GM21786 (cell line): ENCODE results near the gene PMVK.

Source experiments
- ATAC-seq: cut with Tn5 transposase; IDR thresholded peaks from one replicate; pipeline ENCODE4 v1.9.1; 2021; ENCODE audit not compliant: unreplicated experiment

PMVK gene

DNA sequence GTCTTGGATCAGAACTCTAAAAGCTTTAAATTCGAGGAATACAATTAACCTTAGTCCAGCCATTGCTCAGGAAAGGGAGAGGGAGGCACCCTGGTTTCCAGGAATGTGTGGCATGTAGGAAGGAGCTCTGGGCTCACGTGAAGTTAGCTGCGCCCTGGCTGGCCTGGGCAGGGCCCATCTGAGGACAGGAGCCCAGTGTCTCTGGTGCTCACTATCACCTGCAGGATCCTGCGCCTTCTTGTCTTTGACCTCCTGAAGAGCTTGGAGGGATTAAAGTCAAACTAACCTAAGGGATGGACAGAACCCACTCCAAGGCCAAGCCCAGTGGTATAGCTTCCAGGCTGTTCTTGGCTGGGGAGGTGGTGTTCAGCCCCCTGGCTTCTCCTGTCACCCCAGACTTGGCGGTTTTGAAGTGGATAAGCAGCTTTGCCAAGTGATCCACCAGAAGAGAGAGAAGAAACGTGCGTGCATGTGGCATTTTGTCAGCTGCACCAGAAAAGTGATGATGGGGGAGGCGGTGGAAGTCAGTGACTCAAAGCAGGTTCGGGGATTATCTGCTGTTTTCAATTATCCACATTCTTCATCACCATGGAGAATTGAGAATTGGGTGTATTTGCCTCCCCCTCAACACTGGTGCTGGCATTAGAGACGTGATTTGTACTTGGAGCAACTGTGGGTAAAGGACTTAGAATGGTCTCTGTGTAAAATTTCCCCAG, 54.5 kb downstream of the PMVK start:
- no peak for ATAC-seq

DNA sequence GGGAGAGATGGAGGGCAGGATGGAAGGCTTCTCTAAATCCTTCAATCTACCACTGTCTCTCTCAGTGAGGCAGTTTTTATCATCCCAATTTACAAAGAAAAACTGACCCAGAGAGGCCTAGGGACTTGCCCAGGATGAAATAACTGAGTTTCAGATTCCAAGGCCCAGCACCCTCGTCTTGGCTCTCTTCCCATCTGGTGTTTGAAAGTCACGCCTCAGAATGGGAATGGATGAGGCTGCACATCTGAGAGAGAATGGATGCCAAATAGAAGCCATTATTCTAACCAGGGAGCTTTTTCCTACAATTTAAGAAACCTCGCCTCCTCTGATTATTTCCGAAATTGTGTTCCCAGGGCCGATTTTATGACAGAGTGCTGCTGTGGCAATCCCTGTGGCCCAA, 55.8 kb downstream of the PMVK start:
- no peak for ATAC-seq

DNA sequence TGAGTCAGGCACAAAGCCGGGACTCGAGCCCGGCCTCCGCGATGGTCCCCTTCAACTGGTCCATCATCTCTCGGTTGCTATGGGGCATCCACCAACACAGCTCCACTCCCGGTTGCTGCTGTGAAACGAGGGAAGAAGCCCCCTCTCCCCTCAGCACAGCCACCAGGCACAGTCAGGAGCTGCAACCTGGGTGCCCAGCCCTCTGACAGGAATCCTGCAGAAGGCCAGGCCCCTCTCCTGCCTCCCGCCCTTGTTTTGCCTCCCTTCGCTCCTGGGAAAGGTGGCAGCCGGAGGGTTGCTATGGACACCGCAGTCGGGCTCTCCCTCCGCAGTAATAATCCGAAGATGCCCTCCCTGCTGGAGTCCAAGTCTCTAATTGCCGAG, 57.5 kb downstream of the PMVK start:
- ATAC-seq, result no peak

DNA sequence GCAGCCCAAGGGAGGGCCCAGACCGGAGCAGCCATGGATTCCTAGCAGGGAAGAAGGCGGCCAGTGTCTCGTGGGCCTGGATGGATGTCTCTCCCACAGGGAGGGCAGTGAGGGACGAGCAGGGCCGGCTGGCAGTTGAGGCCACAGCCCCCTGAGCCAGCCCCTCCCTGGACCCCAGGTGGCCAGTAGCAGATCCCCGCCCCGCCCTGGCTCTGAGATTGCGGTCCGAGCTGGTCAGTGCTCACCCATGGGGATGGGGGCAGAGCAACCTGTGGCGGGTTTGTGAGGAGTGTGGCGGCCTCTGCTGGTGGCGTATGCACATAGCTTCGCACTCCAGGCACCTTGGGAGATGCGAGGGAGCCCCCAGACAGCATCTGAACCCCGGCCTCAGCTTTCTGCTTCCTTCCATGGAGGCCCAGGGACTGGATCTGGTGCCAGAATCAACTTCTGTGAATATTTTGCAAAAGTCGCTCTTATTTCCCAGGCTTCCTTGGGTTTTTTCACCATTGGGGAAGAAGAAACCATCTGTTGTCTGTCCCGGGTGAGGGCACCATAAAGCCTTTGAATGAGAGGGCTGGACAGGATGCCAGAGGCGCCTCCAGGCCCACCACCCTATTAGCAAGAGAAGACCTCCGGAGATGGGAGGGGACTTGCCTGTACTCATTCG, 58.0 kb downstream of the PMVK start:
- ATAC-seq, result no peak

DNA sequence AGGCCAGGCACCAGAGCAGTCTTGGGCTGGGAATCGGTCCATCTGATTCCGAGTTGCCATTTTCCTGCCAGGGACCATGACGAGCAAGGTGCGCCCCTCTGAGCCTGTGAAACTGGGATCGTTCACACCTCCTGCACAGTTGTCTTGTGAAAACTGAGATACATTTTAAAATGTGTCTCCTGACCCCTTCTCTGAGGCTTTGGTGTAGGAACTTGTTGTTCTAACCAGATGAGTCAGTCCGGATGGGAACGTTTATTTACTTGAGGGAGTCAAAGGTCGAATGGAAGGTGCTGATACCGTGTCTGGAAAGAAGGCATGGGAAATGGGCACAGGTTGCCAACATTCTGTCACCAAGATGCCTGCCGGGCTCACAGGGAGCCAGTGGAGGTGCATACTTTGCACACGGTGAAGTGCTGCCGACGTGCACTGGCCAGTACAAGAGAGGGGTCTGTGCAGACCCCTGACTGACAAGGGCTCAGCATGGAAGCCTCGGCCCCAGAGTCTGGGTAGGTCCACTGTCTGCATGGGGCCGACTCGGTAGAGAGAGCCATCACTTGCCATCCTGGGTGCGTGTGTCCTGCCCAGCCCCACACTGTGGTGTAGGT, 59.0 kb downstream of the PMVK start:
- ATAC-seq, result no peak

DNA sequence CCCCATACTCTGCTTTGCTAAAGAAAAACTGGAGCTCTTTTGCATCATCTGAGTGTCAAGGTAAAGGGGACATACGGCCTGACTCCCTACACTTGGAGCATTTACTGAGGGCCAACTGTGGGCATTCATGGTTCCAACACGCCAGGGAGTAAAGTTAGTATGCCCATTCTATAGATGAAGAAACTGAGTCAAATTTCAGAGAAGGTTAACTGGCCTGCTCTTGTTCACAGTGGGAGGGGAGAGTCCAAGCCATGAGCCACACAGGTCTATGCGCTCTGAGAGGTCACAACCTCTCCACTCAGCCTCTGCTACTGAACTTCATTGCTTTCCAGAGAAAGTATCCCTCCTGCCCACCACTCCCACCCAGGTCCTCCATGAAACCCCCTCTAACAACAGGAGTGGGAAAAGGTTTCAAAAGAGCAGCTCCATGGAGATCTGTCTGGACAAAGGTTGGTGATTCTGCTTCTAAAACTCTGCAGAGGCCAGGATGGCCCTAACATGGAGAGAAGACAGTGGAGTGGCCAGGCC, 59.6 kb downstream of the PMVK start:
- no peak for ATAC-seq
